ENCODE data around the gene B3GNT4.
"Not testable (repeated sequence)": the region's sequence is repeated elsewhere in the genome, so short reads cannot be mapped to it uniquely, and the experiment has no call there.

B3GNT4 gene

DNA sequence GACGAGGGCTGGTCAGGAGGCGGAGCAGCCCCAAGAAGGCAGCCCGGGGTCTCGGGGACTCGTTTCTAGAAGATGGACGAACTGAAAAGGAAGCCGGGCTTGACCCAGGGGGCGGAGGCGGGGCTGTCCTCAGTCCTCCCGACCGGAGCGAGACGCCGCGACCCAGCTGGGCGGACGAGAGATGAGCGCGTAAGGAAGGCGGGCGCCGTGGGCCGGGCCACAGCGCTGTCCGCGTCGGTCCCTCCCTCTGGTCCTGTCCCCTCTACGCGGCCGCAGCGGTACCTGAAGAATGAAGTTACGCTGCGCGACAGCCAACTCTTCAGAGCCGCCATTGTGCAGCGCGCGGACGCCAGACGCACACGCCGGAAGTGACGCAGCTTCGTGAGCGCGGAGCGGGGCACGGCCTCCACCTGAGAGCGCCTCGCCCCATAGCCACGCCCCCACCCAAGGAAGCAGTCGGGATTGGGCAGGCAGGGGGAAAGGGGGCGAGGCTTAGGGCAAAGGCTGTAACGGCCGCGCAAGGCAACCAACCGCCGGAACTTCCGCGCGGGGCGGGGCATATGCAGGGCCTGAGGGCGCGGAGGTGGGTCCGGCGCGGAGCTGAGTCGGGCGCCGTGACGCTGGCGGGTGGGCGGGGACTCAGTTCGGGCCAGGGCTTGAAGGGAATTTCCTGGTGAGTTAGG lies 22.3 kb downstream of the B3GNT4 start, which contains the start of gene DIABLO:
Gene DIABLO (minus strand): TSS at position 370 of the 683 bp plus-strand sequence. CDS start 38 bp downstream, at position 332.
- peak; percentile 100 for DNase-seq

DNA sequence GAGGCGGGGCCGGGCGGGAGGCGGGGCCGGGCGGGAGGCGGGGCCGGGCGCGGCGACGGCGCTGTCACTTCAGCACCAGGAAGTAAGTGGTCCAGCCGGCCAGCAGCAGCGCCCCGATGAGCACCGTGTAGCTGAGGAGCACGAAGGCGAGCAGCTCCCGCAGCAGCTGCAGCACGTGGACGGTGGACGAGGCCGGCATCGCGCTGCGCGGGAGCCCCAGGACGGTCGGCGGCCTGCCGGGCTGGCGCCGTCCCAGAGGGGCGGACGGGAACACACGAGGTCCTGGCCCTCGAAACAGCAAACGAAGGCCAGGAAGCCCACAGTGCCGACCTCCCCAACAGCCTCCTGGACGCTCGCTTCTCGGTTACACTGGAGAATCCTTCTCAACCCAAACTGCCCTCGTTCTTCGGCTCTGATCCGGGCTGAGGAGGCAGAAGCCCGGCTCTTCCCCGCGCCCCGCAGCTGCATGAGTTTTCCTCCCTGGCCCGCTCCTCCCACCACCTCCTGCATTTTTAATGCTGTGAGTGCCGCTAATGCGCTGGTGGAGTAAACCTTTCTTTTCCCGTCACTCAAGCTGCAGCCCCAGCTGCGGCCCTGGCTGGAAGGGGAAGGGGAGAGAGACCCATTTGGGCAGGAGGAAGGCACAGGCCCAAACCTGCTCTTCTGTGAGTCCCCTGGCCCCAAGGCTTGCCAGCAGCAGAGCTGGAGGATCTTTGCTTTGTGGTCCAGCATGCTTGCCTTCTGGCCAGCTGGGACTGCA lies 23.0 kb downstream of the B3GNT4 start:
- DNase-seq, result no peak

DNA sequence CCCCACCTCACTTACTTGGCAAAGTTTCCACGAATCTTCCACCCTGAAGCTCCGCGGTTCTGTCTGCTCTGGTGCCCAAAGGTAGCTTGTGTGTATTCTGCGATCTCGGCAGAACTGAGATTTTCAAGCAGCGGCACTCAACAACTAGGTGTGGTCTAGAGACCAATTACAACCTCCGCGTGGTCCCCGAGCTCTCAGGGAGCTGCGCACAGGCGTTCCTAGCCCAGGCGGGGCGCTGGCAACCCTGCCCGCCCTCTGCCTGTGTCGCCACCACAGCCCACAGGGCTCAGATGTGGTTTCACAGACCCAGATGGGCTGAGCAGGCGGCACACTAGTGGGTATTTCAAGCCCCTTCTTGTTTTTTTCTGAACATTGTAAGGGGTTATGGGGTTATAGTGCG lies 23.8 kb downstream of the B3GNT4 start:
- DNase-seq, result peak; percentile 22 to 23

DNA sequence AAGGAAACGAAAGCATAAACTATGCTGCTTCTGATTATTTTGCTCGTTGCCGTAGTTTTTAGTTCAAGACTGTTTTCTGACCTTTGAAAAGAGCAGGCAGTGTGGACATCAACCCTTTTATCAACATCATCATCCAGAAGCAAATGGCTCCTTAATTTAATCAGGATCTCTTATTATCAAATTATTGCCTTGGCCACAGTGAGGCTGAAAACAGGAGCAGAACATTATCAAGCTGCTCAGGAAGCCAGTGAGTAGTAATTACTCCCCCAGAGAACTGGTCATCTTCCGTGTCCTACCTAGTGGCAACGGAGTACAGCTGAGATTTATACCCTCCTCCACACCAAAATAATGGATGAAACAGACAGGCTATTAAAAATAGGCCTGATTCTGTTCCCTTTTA lies 24.6 kb downstream of the B3GNT4 start:
- DNase-seq, result no peak

DNA sequence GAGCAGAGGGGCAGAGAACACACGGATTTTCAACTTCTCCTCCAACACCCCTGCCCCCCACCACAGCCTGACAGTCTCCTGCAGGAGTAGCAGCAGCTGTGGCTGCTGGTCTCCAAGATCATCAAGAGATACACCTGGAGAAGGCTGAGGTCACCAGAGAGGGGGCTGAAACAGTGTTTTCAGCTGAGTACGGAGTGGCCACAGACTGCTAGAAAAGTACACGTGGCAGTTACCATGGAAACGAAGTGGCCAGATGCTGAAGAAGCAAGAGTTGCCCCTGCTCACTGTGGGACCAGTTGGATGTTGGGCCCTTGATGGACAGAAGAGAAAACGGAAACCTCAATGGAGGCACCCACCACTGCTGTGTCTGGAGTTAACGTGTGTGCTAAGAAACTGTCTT lies 27.3 kb downstream of the B3GNT4 start:
- DNase-seq, result no peak

DNA sequence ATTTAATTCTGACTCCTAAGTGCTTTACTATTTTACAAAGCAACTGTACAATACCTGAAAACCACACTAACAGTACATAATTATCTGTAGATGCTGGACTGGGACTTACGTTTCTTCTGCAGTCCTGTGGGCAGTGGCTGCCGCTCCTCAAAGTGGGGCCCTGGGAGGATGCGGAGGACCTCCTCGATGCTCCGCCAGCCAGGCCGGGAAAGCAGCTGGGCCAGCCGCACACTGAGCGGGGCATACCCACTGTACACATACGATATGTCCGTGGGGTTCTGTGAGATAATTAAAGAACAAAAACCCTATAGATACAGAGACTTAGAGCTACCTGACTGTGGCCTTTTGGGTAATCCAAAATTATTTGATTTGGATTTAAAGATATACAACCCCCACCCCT lies 29.2 kb downstream of the B3GNT4 start:
- no peak for DNase-seq

DNA sequence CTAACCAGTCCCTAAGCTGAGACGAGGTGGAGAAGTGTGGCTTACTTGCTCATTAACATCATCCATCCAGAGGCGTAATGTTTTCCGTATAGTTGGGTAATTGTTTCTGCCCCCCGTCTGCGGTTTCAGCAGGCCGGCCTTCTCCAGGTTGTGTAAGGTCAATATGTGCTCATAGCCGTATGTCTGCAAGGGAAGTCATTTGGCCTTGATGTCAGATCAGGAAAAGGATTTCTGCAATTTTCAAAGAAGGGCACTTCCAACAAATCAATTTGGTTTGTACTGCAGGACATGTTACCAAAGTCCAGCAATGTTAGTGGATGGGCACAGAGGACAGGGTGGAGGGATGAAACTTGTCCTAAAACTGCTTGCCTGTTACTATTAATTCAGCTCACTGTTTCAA lies 32.2 kb downstream of the B3GNT4 start:
- DNase-seq, result no peak

DNA sequence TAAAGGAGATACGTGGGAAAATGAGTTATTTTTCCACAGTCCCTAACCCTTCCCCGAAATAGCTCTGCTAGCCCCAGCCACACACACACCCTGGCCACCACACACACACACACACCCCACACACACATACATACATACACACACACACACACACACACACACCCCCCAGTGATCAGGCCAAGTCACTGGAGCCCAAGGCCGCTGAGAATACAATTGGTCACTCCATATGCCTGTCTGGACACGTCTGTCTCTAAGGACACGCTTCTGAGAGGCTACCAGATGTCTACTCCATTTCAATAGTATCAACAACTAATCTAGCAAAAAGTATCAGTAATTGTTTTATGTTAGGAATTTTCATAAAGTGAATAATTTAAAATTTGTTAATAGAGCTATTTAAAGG lies 35.4 kb downstream of the B3GNT4 start:
- DNase-seq, result no peak

DNA sequence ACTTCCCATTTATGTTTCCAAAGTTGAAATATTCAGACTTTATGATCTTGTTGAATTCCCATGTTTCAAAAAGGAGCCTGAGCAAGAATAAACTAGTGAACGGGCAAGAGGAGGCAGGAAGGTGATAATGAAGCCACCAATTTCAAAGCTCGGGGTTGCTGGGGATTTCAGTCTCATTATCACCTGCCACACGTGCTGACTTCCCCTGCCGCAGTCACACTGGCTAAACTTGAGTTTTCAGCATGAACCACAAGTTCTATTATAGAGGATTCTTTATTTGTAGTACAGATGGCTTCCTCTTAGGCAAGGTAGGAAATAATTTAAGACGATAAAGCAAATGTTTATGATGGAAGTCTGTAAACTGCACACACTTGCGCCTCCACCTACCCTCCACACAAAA lies 40.5 kb downstream of the B3GNT4 start:
- DNase-seq, result no peak

DNA sequence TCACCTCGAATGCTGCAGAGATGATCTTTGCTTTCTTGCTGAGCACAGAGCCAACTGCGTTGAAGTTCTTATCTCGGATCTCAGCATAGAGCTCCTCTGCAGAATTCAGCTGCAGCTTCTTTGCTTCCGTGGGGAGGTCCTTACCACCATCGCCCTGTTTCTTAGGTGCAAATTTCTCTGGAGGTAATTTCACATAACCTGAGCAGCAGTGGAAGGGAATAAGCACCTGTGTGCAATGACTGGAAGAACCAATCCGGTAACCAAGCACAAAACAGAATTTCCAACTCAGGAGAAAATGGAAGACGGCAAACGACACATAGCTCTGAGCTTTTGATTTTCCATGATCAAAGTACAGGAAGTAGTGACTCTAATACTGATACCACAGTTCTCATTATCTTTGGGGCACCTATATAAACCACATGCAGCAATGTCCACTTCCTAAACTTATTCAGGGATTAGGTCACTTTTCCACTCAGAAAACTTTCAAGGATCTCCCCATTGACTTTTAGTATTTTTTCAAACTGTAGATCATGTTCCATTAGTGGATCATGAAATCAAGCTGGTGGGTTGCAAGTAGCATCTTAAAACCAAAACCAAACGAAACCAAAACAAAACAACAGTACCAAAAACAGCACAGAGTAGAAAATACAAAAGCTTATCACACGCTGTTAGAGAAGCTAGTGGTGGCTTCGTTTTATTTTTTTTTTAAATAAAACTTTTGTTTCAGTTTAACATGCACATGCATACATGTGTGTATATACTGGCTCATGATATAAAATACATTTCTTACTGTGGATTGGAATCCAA lies 41.3 kb downstream of the B3GNT4 start:
- peak in 1 of 2 donors; percentile 21 for DNase-seq

DNA sequence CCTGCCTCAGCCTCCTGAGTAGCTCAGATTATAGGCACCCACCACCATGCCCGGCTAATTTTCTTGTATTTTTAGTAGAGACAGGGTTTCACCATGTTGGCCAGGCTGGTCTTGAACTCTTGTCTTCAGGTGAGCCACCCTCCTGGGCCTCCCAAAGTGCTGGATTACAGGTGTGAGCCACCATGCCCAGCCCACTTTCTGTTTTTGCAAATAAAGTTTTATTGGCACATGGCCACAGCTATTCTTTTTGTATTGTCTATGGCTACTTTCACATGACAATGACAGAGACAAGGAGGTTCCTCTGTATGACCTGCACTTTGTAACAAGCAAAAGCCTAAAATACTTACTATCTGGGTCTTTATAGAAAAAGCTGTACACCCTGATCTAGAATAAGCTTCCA lies 42.0 kb downstream of the B3GNT4 start:
- DNase-seq, result no peak

DNA sequence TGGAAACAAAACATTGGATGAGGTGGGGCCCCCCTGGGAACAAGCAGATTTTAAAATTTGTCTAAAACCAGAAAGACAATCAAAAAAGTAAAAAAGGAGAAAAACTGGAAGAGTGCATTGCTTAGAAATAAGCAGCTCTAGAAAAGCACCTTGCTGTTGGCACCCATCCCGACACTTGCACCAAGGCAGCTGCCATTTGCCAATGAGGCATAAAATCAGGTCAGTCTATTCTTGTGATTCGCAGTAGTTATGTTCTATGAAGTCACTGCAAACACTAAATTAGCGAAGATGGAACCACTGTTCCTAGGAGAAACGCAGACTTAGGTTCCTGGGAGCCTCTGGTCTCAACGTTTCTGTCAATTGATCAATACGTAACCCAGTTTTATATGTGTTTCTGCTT lies 46.5 kb downstream of the B3GNT4 start:
- no peak for DNase-seq

DNA sequence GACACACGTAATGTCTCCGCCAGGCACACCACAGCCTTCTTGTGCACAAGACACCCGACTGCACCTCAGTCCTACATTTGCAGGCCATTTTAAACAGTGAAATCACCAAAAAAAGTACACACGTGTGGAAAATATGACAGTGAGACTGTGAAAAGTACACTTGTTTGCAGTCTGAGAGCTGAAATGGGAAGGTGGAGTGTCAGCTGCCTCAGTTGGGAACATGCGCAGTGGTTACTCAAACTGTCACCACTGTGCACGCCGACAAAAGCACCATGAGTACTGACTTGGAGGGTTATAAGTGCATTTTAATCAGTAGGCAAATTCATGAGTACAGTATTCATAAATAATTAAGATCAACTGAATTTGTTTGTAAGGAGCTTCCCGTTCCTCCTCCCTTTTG lies 47.0 kb downstream of the B3GNT4 start:
- DNase-seq, result no peak

DNA sequence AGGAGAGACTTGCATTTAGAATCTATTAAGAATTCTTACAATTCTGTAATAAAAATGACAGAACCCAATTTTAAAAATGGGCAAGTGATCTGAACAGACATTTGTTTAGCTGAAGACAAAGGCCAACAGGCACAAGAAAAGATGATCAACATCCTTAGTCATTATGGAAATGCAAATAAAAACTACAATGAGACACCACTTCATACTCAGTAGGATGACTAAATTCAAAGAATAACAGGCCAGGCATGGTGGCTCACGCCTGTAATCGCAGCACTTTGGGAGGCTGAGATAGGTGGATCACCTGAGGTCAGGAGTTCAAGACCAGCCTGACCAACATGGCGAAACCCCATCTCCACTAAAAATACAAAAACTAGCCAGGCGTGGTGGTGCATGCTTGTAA lies 55.0 kb downstream of the B3GNT4 start:
- not testable (repeated sequence) for DNase-seq
